ENCODE data around the gene GLT8D1. TPM values are rescaled to one million over a fixed set of nuclear protein-coding genes. Genes with fewer than 3 reads are reported as not detected.

GLT8D1 gene
- total and polyA plus RNA-seq, 2 experiments from 2014 or later, result 30.0 to 40.8 TPM

- TF ChIP-seq CTCF (conservative IDR thresholded peaks at IDR 0.05; ENCODE audit: low read depth in 2 of 2) (no peak), ETS1 (IDR thresholded peaks at IDR 0.05) (peak; percentile 85), NANOG (IDR thresholded peaks at IDR 0.05; ENCODE audit: borderline replicate concordance) (no peak), STAT1 (IDR thresholded peaks at IDR 0.05; ENCODE audit: unreplicated experiment) (no peak), JUNB (IDR thresholded peaks at IDR 0.05; ENCODE audit: unreplicated experiment) (no peak), ZNF114 (CRISPR knock-in tag; IDR thresholded peaks at IDR 0.05) (no peak)
Measured at GRCh38 chr3:52685709-52686691, 19.6 kb downstream of the GLT8D1 start, which contains the start of the genes GNL3 and PBRM1 (continued).

GRCh38 chr3:52685285-52685708 is 20.3 kb downstream of the GLT8D1 start:
- H3K27me3 Mint-ChIP-seq (ENCODE audit: insufficient read depth, low read depth, poor library complexity), result peaks cover 10% of the 10 kb centered on the region
- Histone ChIP-seq H3K4me2 (peak overlapping the region; percentile 89), H3K4me1 (ENCODE audit: insufficient read depth) (peaks cover 12% of the 10 kb centered on the region; the same call in 1 of the 2 replicates), H3F3A (replicated peaks; ENCODE audit: low read depth) (peaks cover 29% of the 10 kb centered on the region), H3K9me2 (ENCODE audit: insufficient read depth) (no peaks in the 10 kb centered on the region), H2AFZ (no peak overlapping the region), H3K27ac (ENCODE audit: low read depth) (peak overlapping the region; percentile 78), H3K36me3 (ENCODE audit: insufficient read depth) (peaks cover 34% of the 10 kb centered on the region), H4K20me1 (replicated peaks; ENCODE audit: insufficient read depth) (peaks cover 13% of the 10 kb centered on the region), H3K79me2 (replicated peaks; ENCODE audit: insufficient read depth) (peaks cover 91% of the 10 kb centered on the region), H3K27me3 (ENCODE audit: insufficient read depth) (no peaks in the 10 kb centered on the region), H3K4me3 (peak overlapping the region; percentile 99)
- H3K4me3 Mint-ChIP-seq, result peak overlapping the region; percentile 89
- peak; percentile 87 for DNase-seq (ENCODE audit: low spot score)
- no peaks in the 10 kb centered on the region for H3K9me3 Mint-ChIP-seq
- peak; percentile 84 for ATAC-seq
- H3K36me3 Mint-ChIP-seq (ENCODE audit: low read depth), result peaks cover 49% of the 10 kb centered on the region
- peaks cover 26% of the 10 kb centered on the region for H3K4me1 Mint-ChIP-seq
- H3K27ac Mint-ChIP-seq, result peak overlapping the region; percentile 71
- TF ChIP-seq JUNB (IDR thresholded peaks at IDR 0.05; ENCODE audit: unreplicated experiment) (no peak), POLR2AphosphoS5 (IDR thresholded peaks at IDR 0.05; ENCODE audit: low read depth) (no peak), REST (IDR thresholded peaks at IDR 0.05; ENCODE audit: unreplicated experiment) (no peak), ZNF114 (CRISPR knock-in tag; IDR thresholded peaks at IDR 0.05) (no peak), EZH2 (IDR thresholded peaks at IDR 0.05; ENCODE audit: low read depth, unreplicated experiment) (no peak), ZNF331 (CRISPR knock-in tag; IDR thresholded peaks at IDR 0.05; ENCODE audit: low read depth) (no peak), ETS1 (IDR thresholded peaks at IDR 0.05) (no peak), CREB1 (CRISPR knock-in tag; IDR thresholded peaks at IDR 0.05; ENCODE audit: low read depth) (no peak)

Measured in GM23338 (cell line).